Endothelial cell of hepatic sinusoid (primary cell): ENCODE results near the gene OGDHL.
"Not testable (repeated sequence)": the region's sequence is repeated elsewhere in the genome, so short reads cannot be mapped to it uniquely, and the experiment has no call there.

Source experiments
- in situ Hi-C: cut with HindIII; loops from 2 replicates; pipeline ENCODE4 v1.10.0; 2017; ENCODE audit warnings: low sequenced_read_pairs

OGDHL gene

GRCh38 chr10:49741108-49741995 lies 20.8 kb downstream of the OGDHL start:
- in situ Hi-C loops: no loop called here

GRCh38 chr10:49740346-49741107 lies 21.6 kb downstream of the OGDHL start:
- in situ Hi-C loops: no loop called here

- in situ Hi-C loops: no loop called here
These were observed 22.7 kb downstream of the OGDHL start for GRCh38 chr10:49739426-49739825.

GRCh38 chr10:49738616-49739360 lies 23.3 kb downstream of the OGDHL start:
- in situ Hi-C loops: no loop called here

- in situ Hi-C loops: no loop called here
These were observed 24.5 kb downstream of the OGDHL start for GRCh38 chr10:49737474-49738201.

- in situ Hi-C loops: no loop called here
These were observed 25.5 kb downstream of the OGDHL start for GRCh38 chr10:49736564-49737113.

- in situ Hi-C loops: no loop called here
These were observed 26.1 kb downstream of the OGDHL start for GRCh38 chr10:49735848-49736563.

- in situ Hi-C loops: no loop called here
These were observed 27.0 kb downstream of the OGDHL start for GRCh38 chr10:49735161-49735560.

- in situ Hi-C loops: no loop called here
These were observed 27.4 kb downstream of the OGDHL start for GRCh38 chr10:49734676-49735075.

GRCh38 chr10:49733866-49734265 lies 28.3 kb downstream of the OGDHL start:
- in situ Hi-C loops: no loop called here

GRCh38 chr10:49726593-49726992 lies 35.5 kb downstream of the OGDHL start:
- in situ Hi-C loops: no loop called here

GRCh38 chr10:49715157-49715556 lies 47.0 kb downstream of the OGDHL start:
- in situ Hi-C loops: not testable (repeated sequence)

GRCh38 chr10:49713266-49713665 lies 48.9 kb downstream of the OGDHL start:
- in situ Hi-C loops: no loop called here

- in situ Hi-C loops: no loop called here
These were observed 50.6 kb downstream of the OGDHL start for GRCh38 chr10:49711481-49711880.

GRCh38 chr10:49710966-49711365 lies 51.2 kb downstream of the OGDHL start:
- in situ Hi-C loops: no loop called here

- in situ Hi-C loops: no loop called here
These were observed 52.2 kb downstream of the OGDHL start for GRCh38 chr10:49709934-49710333.

GRCh38 chr10:49707585-49707984 lies 54.5 kb downstream of the OGDHL start:
- in situ Hi-C loops: no loop called here

- in situ Hi-C loops: no loop called here
These were observed 61.1 kb downstream of the OGDHL start for GRCh38 chr10:49700997-49701396.

- in situ Hi-C loops: no loop called here
These were observed 61.9 kb downstream of the OGDHL start for GRCh38 chr10:49700211-49700610.

GRCh38 chr10:49698679-49699078 lies 63.4 kb downstream of the OGDHL start:
- in situ Hi-C loops: no loop called here
